ENCODE results near the gene GMNN.

DNA sequence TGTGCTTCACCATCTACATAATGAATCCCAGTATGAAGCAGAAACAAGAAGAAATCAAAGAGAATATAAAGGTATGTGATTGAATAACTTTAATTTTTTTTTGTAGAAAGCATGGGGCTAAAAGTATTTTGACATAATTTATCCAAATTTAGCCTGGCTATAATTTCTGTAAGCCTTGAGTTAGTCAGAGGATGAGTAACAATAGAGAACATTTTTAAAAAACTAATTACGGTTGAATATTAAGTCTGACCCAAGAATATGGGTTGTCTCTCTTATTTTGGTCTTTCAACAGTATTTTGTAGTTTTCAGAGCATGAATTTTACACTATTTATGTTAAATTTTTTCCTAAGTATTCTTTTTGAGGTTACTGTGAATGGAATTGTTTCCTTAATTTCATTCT is 2.5 kb downstream of the GMNN start:
- TF ChIP-seq, protein P1, sequence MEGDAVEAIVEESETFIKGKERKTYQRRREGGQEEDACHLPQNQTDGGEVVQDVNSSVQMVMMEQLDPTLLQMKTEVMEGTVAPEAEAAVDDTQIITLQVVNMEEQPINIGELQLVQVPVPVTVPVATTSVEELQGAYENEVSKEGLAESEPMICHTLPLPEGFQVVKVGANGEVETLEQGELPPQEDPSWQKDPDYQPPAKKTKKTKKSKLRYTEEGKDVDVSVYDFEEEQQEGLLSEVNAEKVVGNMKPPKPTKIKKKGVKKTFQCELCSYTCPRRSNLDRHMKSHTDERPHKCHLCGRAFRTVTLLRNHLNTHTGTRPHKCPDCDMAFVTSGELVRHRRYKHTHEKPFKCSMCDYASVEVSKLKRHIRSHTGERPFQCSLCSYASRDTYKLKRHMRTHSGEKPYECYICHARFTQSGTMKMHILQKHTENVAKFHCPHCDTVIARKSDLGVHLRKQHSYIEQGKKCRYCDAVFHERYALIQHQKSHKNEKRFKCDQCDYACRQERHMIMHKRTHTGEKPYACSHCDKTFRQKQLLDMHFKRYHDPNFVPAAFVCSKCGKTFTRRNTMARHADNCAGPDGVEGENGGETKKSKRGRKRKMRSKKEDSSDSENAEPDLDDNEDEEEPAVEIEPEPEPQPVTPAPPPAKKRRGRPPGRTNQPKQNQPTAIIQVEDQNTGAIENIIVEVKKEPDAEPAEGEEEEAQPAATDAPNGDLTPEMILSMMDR (IDR thresholded peaks at IDR 0.05; ENCODE audit: insufficient read depth, low read length, poor library complexity, severe bottlenecking), result no peak
- TF ChIP-seq EZH2phosphoT487 (conservative IDR thresholded peaks at IDR 0.05; ENCODE audit: low read length), result no peak
